ENCODE results near the gene LAIR1. TPM values are rescaled to one million over a fixed set of nuclear protein-coding genes. Genes with fewer than 3 reads are reported as not detected.
"Not testable (repeated sequence)": the region's sequence is repeated elsewhere in the genome, so short reads cannot be mapped to it uniquely, and the experiment has no call there.

LAIR1 gene
- total and polyA plus RNA-seq, 12 donors = 2.1 to 36.3 (median 5.1) TPM

GRCh38 chr19:54380897-54381296 is 16.2 kb upstream of the LAIR1 start:
- ATAC-seq = no peak
- WGBS, 2 donors = 78 to 90% methylated on average over 2 of the region's 2 CpGs
- Histone ChIP-seq H3K9me3 (peaks cover 0 to 6% (median 0%) of the 10 kb centered on the region in 11 donors), H3K27ac (peak overlapping the region in 1 of 10 donors; percentile 65), H3K4me1 (peaks cover 0 to 45% (median 0%) of the 10 kb centered on the region in 9 donors), H3K4me3 (no peak overlapping the region), H3K27me3 (peaks cover 0 to 39% (median 5%) of the 10 kb centered on the region in 7 donors), H3K36me3 (no peaks in the 10 kb centered on the region)
- TF ChIP-seq, protein P1, sequence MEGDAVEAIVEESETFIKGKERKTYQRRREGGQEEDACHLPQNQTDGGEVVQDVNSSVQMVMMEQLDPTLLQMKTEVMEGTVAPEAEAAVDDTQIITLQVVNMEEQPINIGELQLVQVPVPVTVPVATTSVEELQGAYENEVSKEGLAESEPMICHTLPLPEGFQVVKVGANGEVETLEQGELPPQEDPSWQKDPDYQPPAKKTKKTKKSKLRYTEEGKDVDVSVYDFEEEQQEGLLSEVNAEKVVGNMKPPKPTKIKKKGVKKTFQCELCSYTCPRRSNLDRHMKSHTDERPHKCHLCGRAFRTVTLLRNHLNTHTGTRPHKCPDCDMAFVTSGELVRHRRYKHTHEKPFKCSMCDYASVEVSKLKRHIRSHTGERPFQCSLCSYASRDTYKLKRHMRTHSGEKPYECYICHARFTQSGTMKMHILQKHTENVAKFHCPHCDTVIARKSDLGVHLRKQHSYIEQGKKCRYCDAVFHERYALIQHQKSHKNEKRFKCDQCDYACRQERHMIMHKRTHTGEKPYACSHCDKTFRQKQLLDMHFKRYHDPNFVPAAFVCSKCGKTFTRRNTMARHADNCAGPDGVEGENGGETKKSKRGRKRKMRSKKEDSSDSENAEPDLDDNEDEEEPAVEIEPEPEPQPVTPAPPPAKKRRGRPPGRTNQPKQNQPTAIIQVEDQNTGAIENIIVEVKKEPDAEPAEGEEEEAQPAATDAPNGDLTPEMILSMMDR (IDR thresholded peaks at IDR 0.05) = no peak
- intact Hi-C loops (cut with DNase I) = loop anchor here in 1 of 10 donors (10.0 kb wide), 1 partner anchor 56 kb away; no protein-coding TSS in a partner anchor
- no peak for DNase-seq

DNA sequence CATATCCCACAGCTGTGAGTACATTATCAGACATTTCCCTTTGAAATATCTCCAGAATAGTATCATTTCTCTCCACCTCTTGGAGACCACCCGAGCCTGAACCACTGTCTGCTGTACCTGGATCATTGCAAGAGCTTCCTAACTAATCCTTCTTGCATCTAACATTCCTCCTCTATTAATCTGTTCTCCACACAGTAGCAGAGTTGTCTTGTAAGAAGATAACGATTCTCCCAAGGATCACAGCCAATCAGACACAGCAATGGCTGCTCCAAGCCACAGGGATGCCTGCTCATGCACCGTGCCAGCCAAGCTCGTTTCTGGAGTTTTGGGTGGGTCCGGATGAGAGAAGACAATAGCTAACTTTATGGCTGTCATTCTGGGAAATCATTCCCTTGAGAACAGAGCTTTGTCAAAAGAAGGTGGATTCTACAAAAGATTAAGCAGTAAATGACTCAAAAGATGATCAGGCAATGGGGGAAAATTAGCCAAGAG is 14.5 kb upstream of the LAIR1 start:
- intact Hi-C loops (cut with DNase I) = no loop called here
- TF ChIP-seq, protein P1 (IDR thresholded peaks at IDR 0.05) = no peak
- WGBS, 2 donors = 50 to 71% methylated on average over 5 of the region's 5 CpGs
- peaks cover 0 to 51% (median 0%) of the 10 kb centered on the region in 9 donors for H3K4me1 ChIP-seq
- H3K36me3 ChIP-seq = no peaks in the 10 kb centered on the region
- DNase-seq = no peak
- H3K27me3 ChIP-seq = peaks cover 0 to 36% (median 0%) of the 10 kb centered on the region in 7 donors
- peak overlapping the region in 3 of 10 donors; percentile 16 to 86 (median 35) for H3K27ac ChIP-seq
- no peak for ATAC-seq
- no peak overlapping the region for H3K4me3 ChIP-seq
- peaks cover 0 to 6% (median 0%) of the 10 kb centered on the region in 11 donors for H3K9me3 ChIP-seq

GRCh38 chr19:54376610-54377285 is 12.0 kb upstream of the LAIR1 start:
- DNase-seq = no peak

DNA sequence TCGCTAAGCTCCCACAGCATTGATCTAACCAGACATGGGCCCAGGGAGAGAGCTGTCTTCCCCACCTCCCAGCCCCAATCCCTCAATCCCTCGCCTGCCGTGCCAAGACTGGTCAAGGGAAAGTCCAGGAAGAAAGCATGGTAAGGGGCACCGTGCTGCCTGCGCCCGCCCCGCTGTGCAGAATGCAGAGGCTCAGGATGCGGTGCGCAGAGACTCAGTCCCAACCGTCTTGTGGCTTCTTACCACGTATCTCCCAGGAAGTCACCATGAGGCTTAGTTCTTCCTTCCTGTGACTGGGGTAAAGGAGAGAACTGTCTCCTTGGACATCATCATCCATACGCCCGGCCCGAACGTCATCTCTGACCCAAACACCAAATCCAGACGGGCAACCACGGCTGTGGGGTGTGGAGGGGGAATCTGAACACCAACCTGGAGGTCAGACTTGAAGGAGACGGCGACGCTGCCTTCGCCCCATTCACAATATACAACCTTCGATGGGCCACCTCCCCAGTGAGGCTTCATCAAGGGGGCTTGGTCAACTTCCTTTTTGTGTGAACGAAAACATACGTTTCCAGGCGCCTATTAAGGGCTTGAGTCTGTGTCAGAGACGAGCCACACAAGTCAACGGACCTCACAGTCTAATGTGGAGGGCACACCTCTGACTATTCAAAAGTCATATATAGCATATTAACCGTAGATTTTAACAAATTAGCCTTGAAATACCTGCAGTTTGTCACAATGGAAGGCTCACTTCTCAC is 10.6 kb upstream of the LAIR1 start:
- H3K9me3 ChIP-seq; DNase-seq; intact Hi-C loops (cut with DNase I); H3K36me3 ChIP-seq: not testable (repeated sequence)
- H3K4me3 ChIP-seq = peak overlapping the region in 1 of 10 donors; percentile 46
- peaks cover 0 to 74% (median 0%) of the 10 kb centered on the region in 9 donors for H3K4me1 ChIP-seq
- peak in 7 of 8 donors; percentile 17 to 51 (median 26) for ATAC-seq
- H3K27ac ChIP-seq = peak overlapping the region in 3 of 10 donors; percentile 43 to 89 (median 44)
- peaks cover 0 to 19% (median 0%) of the 10 kb centered on the region in 7 donors for H3K27me3 ChIP-seq
- 79 to 82% methylated on average over 24 to 28 of the region's 28 CpGs for WGBS, 2 donors

More at GRCh38 chr19:54376610-54377285, 12.0 kb upstream of the LAIR1 start:
- Histone ChIP-seq H3K27me3 (peaks cover 0 to 28% (median 0%) of the 10 kb centered on the region in 7 donors), H3K4me3 (no peak overlapping the region), H3K9me3 (peaks cover 0 to 6% (median 0%) of the 10 kb centered on the region in 11 donors), H3K4me1 (peaks cover 0 to 65% (median 0%) of the 10 kb centered on the region in 9 donors), H3K27ac (peak overlapping the region in 1 of 10 donors; percentile 89), H3K36me3 (no peaks in the 10 kb centered on the region)
- TF ChIP-seq, protein P1 (IDR thresholded peaks at IDR 0.05) = no peak
- ATAC-seq = no peak
- 43 to 50% methylated on average over 11 of the region's 11 CpGs for WGBS, 2 donors
- intact Hi-C loops (cut with DNase I) = no loop called here

All from heart right ventricle (tissue), 16 donors.